HT1080 (cell line): ENCODE measurements around the gene XBP1. TPM values are rescaled to one million over a fixed set of nuclear protein-coding genes. Genes with fewer than 3 reads are reported as not detected.
"Not testable (repeated sequence)": the region's sequence is repeated elsewhere in the genome, so short reads cannot be mapped to it uniquely, and the experiment has no call there.

Source experiments
- DNase-seq: peaks from one replicate; pipeline ENCODE4 v3.0.0-alpha.2; 2015; ENCODE audit warnings: low read depth
- total RNA-seq: library from RNA; depleted of rRNA; stranded (reverse); fragments of >200 nt; shearing (Covaris generic); gene quantifications from 2 replicates; pipeline ENCODE4 v1.2.3, GENCODE V29; 2014

The XBP1 gene
- total RNA-seq, 1 experiment from 2014 or later: 71.8 TPM

- no peak for DNase-seq
These were observed 19.1 kb upstream of the XBP1 start for GRCh38 chr22:28819253-28820096.

- no peak for DNase-seq
These were observed 17.8 kb upstream of the XBP1 start for GRCh38 chr22:28817919-28818859.

GRCh38 chr22:28817064-28817463, 16.7 kb upstream of the XBP1 start:
- DNase-seq: no peak

GRCh38 chr22:28815729-28816128, 15.4 kb upstream of the XBP1 start:
- DNase-seq: no peak

GRCh38 chr22:28815111-28815510, 14.7 kb upstream of the XBP1 start:
- no peak for DNase-seq

GRCh38 chr22:28813772-28814518, 13.6 kb upstream of the XBP1 start:
- no peak for DNase-seq

- no peak for DNase-seq
These were observed 12.1 kb upstream of the XBP1 start for GRCh38 chr22:28812516-28812915.

- no peak for DNase-seq
These were observed 10.6 kb upstream of the XBP1 start for GRCh38 chr22:28810821-28811491.

GRCh38 chr22:28808716-28809355, 8.5 kb upstream of the XBP1 start:
- no peak for DNase-seq

- not testable (repeated sequence) for DNase-seq
These were observed 5.1 kb upstream of the XBP1 start for GRCh38 chr22:28805426-28805825.

- DNase-seq: no peak
These were observed 2.3 kb upstream of the XBP1 start for GRCh38 chr22:28802595-28803123.

- no peak for DNase-seq
These were observed 1.7 kb upstream of the XBP1 start for GRCh38 chr22:28801845-28802594.

GRCh38 chr22:28799606-28800307, 612 bp downstream of the XBP1 start:
- DNase-seq: peak; percentile 30

- peak; percentile 78 for DNase-seq
These were observed 1.4 kb downstream of the XBP1 start for GRCh38 chr22:28798810-28799605.

GRCh38 chr22:28795932-28796856, 4.2 kb downstream of the XBP1 start:
- no peak for DNase-seq

- DNase-seq: no peak
These were observed 5.2 kb downstream of the XBP1 start for GRCh38 chr22:28795071-28795693.
